Heart left ventricle (tissue), 16 donors: Measurements from ENCODE around the gene RPP25L. TPM values are rescaled to one million over a fixed set of nuclear protein-coding genes. Genes with fewer than 3 reads are reported as not detected.

ENCODE experiments used
- ATAC-seq, 4 donors: fragments of 200-7000 bp; cut with Tn5 transposase; one replicate each; pipeline ENCODE4 v1.9.1; 2020 to 2022; ENCODE audit warnings: moderate library complexity in 4 of 4, mild to moderate bottlenecking in 3 of 4, moderate number of reproducible peaks in 1 of 4
- DNase-seq, 5 donors: peaks; one replicate each; pipeline ENCODE4 v3.0.0-alpha.2; 2020
- H3K27ac ChIP-seq, 12 donors: fragments of 200-600 bp; sonication (generic) in 4 of 12; one replicate each; pipeline versions ENCODE4 v1.5.0 to v1.8.0; 2016 to 2022; ENCODE audit warnings: mild to moderate bottlenecking in 2 of 12
- H3K27me3 ChIP-seq, 9 donors: fragments of 200-600 bp; sonication (generic) in 2 of 9; one replicate each; pipeline versions ENCODE4 v1.5.1 to v1.8.0; 2016 to 2022; ENCODE audit warnings: mild to moderate bottlenecking in 3 of 9
- H3K36me3 ChIP-seq, 9 donors: fragments of 200-600 bp; sonication (generic) in 2 of 9; one replicate each; pipeline versions ENCODE4 v1.5.0 to v1.8.0; 2018 to 2022; ENCODE audit warnings: mild to moderate bottlenecking in 2 of 9
- H3K4me1 ChIP-seq, 12 donors: fragments of 200-600 bp; sonication (generic) in 4 of 12; one replicate each; pipeline versions ENCODE4 v1.5.0 to v1.8.0; 2016 to 2022; ENCODE audit warnings: mild to moderate bottlenecking in 3 of 12
- H3K4me3 ChIP-seq, 12 donors: fragments of 200-600 bp; sonication (generic) in 4 of 12; one replicate each; pipeline versions ENCODE4 v1.5.0 to v1.8.0; 2017 to 2022; ENCODE audit warnings: mild to moderate bottlenecking in 9 of 12, moderate library complexity in 4 of 12
- H3K9me3 ChIP-seq, 12 donors: fragments of 200-600 bp; sonication (generic) in 4 of 12; one replicate each; pipeline versions ENCODE4 v1.5.0 to v1.8.0; 2016 to 2022; ENCODE audit warnings: mild to moderate bottlenecking in 1 of 12
- POLR2A ChIP-seq, 2 donors: fragments of 450-650 bp; IDR thresholded peaks; one replicate each; pipeline ENCODE4 v1.6.1; 2017; ENCODE audit warnings: antibody characterized with exemption in 2 of 2, mild to moderate bottlenecking in 2 of 2, moderate library complexity in 2 of 2
- WGBS, 4 donors: extraction: QIAGEN DNeasy Blood & Tissue Kit in 2 of 4; methylation state at CpG; one replicate each; pipeline versions ENCODE4 v1.1.5 to v1.1.7; 2013 to 2018; 5-methylcytosine and 5-hydroxymethylcytosine counted together
- intact Hi-C, 10 donors: fragments of 100-400 bp; cut with DNase I; formaldehyde crosslinking; loops; one replicate each; pipeline versions ENCODE4 v1.11.1 to v1.14.2; 2022
- polyA plus RNA-seq, 2 donors: library from polyadenylated mRNA; stranded (reverse); fragments of 200-250 nt; gene quantifications; one replicate each; pipeline ENCODE4 v1.2.3, GENCODE V29; 2013
- total RNA-seq, 9 donors: library from RNA; depleted of rRNA in 2 of 9; stranded (reverse); fragments of >200 nt in 2 of 9; fragmentation: NEBNext Ultra II Directional in 3 of 9; extraction: Animal tissue kit (Norgen Biotek cat#: 25700) in 3 of 9; gene quantifications; one replicate each; pipeline versions ENCODE4 v1.1.0 to v1.2.4, GENCODE V29; 2016 to 2023
- TF ChIP-seq, protein P1 (sequence below), 12 donors: fragments of 200-600 bp; sonication (generic) in 4 of 12; IDR thresholded peaks; one replicate each; pipeline versions ENCODE4 v1.5.0 to v1.8.0; 2018 to 2022; ENCODE audit warnings: antibody characterized with exemption in 12 of 12, mild to moderate bottlenecking in 5 of 12
- donor health status: ischemic (EF 13 %, LVEDD 7.1; RV severe dilation, severe dysfunction).
- donor health status: healthy with polysubstance abuse.
- donor health status: DM: no; HTN: yes; CAD: no.
- donor health status: DM: no; HTN: no; CAD: no.
- donor health status: ischemic (EF 25% LVEDD 6.9; RV normal size, moderate dysfunction).
- donor health status: ischemic (EF 25% LVEDD 5.7; RV mildly dilated, moderate dysfunction).
- donor health status: healthy.
- donor health status: DM: yes; HTN: yes; CAD: no.
- donor health status: ischemic (EF 35%, LVEDD 5.7; RV mildly dilated, moderate dysfunction).
- donor health status: nonischemic (EF 11% LVEDD 7.7; RV severe dilation, severe dysfunction).
- donor health status: DM: yes; HTN: yes; CAD: no.
- donor health status: PGD.
- donor health status: ischemic (EF 29% LVEDD 5.4; RV normal size, mild dysfunction).
- donor health status: nonischemic (EF 23%, LVEDD 6.1; RV moderate dilation, normal function).

The RPP25L gene
- total and polyA plus RNA-seq, 11 donors = 22.5 to 79.2 (median 38.3) TPM

DNA sequence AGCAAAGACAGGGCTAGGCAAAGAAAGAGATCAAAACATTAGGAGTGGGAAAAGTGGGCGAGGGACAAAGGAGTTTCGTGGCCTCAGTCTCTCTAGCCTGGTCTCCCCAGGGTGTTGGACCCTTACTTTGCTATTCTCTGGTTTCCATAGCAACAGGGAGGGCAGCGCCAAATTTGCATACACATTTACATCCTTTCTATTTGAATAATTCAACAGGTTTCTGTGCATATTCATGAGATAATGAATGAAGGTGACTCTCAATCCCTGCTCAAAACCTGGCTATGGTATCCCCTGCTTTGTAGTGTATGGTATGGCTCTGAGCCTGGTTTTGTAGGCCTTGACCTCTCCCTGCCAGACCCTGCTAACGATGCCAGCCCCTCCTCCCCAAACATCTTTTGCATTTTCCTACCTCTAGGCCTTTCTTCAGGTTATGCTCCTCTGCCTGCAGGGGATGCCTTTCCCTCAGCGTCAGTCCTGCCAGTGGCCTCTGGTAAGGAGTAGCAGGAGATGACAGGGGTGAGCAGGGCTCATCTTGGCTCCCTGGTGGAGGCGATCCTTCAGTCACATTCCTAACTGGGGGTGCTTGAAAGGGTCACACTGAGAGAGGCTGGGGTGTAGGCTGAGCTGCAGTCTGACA lies 9.8 kb downstream of the RPP25L start:
- WGBS, 4 donors = 75 to 81% (median 78%) methylated on average over 6 of the region's 6 CpGs
- no peak overlapping the region for H3K4me3 ChIP-seq
- TF ChIP-seq, protein P1, sequence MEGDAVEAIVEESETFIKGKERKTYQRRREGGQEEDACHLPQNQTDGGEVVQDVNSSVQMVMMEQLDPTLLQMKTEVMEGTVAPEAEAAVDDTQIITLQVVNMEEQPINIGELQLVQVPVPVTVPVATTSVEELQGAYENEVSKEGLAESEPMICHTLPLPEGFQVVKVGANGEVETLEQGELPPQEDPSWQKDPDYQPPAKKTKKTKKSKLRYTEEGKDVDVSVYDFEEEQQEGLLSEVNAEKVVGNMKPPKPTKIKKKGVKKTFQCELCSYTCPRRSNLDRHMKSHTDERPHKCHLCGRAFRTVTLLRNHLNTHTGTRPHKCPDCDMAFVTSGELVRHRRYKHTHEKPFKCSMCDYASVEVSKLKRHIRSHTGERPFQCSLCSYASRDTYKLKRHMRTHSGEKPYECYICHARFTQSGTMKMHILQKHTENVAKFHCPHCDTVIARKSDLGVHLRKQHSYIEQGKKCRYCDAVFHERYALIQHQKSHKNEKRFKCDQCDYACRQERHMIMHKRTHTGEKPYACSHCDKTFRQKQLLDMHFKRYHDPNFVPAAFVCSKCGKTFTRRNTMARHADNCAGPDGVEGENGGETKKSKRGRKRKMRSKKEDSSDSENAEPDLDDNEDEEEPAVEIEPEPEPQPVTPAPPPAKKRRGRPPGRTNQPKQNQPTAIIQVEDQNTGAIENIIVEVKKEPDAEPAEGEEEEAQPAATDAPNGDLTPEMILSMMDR (IDR thresholded peaks at IDR 0.05) = no peak
- no peak for TF ChIP-seq POLR2A (IDR thresholded peaks at IDR 0.05)
- no peaks in the 10 kb centered on the region for H3K27me3 ChIP-seq
- H3K27ac ChIP-seq = no peak overlapping the region
- H3K9me3 ChIP-seq = no peaks in the 10 kb centered on the region
- H3K36me3 ChIP-seq = no peaks in the 10 kb centered on the region
- DNase-seq = no peak
- ATAC-seq = no peak
- intact Hi-C loops = loop anchor here in 6 of 10 donors (2.0 to 10.0 kb wide), 4 partner anchors 53 to 270 kb away; no protein-coding TSS in a partner anchor
- peaks cover 0 to 5% (median 0%) of the 10 kb centered on the region in 12 donors for H3K4me1 ChIP-seq

DNA sequence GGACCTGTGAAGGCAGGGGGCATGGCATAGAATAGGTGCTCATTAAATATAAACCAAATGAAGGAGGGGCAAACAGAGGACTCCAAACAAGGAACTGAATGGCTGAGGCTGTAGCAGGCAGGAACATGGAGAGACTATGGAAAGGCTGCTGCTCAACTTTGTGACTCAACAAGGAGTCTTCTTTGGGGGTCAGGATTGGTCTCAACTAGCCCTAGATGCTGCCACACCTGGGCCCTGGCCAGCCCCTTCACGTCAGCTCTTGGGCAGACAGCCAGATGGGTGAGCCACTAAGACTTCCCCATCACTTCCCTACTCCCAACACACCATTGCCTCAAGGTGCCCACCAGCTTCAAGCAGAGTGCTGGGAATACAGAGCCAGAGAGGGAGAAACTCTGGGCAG lies 11.0 kb downstream of the RPP25L start:
- ATAC-seq (no peak), DNase-seq (no peak)
- Histone ChIP-seq H3K4me3 (no peak overlapping the region), H3K9me3 (no peaks in the 10 kb centered on the region), H3K27me3 (no peaks in the 10 kb centered on the region), H3K27ac (no peak overlapping the region), H3K4me1 (peaks cover 0 to 5% (median 0%) of the 10 kb centered on the region in 12 donors), H3K36me3 (no peaks in the 10 kb centered on the region)
- intact Hi-C loops = loop anchor here in 4 of 10 donors (5.0 to 10.0 kb wide), 2 partner anchors 166 to 269 kb away; no protein-coding TSS in a partner anchor
- TF ChIP-seq, protein P1 (IDR thresholded peaks at IDR 0.05) = no peak
- TF ChIP-seq POLR2A (IDR thresholded peaks at IDR 0.05) = no peak
- whole genome bisulfite sequencing, 4 donors = 20 to 67% (median 36%) methylated on average over 1 of the region's 1 CpG

DNA sequence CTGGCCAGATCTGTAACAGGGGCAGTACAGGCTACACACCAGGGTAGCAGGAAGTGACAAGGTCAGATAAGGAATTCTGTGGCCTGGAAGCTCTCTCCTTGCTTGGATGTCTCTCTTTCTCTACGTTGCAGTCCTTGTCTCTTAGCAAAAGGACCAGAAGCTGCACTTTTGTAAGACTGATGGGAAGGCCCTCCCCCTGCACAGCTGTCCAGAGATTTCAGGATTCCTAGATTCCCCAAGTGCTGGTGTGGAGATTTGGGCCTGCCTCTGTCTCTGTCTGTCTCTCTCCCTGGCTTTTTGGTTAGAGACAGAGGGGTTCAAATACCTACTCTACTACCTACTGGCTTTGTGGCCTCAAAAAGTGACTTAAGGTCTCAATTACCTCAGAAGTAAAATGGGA lies 12.4 kb downstream of the RPP25L start:
- intact Hi-C loops = loop anchor here in 5 of 10 donors (5.0 to 10.0 kb wide), 5 partner anchors 95 to 265 kb away; no protein-coding TSS in a partner anchor

DNA sequence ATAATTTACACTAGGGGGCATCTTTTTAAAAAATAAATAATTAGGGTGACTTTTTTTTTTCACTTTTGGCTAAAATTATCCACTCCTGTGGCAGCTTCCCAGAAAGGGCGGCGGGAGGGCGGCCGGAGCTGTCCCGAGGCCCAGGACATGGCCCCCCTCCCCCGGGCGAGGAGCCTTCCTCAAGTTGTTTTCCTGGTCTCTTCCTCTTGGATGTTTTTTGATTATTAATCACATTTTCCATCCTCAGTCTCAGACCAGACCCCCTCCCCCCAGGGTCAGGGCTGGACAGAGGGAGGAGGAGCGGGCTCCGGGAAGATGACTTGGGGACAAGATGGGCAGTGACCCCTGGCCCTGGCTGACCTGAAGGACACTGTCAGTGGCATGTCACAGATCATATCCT lies 17.7 kb downstream of the RPP25L start:
- no peaks in the 10 kb centered on the region for H3K9me3 ChIP-seq
- peaks cover 0 to 44% (median 27%) of the 10 kb centered on the region in 12 donors for H3K4me1 ChIP-seq
- H3K36me3 ChIP-seq = no peaks in the 10 kb centered on the region
- ATAC-seq = no peak
- intact Hi-C loops = loop anchor here (5.0 to 10.0 kb wide), 11 partner anchors 89 to 262 kb away; no protein-coding TSS in a partner anchor
- peaks cover 0 to 49% (median 10%) of the 10 kb centered on the region in 9 donors for H3K27me3 ChIP-seq
- DNase-seq = no peak
- no peak overlapping the region for H3K4me3 ChIP-seq
- peak overlapping the region in 4 of 12 donors; percentile 20 to 44 (median 39) for H3K27ac ChIP-seq
- WGBS, 4 donors = 39 to 61% (median 44%) methylated on average over 9 of the region's 9 CpGs
- no peak for TF ChIP-seq POLR2A (IDR thresholded peaks at IDR 0.05)
- TF ChIP-seq, protein P1 (IDR thresholded peaks at IDR 0.05) = peak in 2 of 12 donors; percentile 2 to 11

More for the DNA sequence above, 12.4 kb downstream of the RPP25L start:
- no peak for DNase-seq
- no peak for ATAC-seq
- Histone ChIP-seq H3K27me3 (peaks cover 0 to 2% (median 0%) of the 10 kb centered on the region in 9 donors), H3K27ac (no peak overlapping the region), H3K9me3 (no peaks in the 10 kb centered on the region), H3K36me3 (no peaks in the 10 kb centered on the region), H3K4me3 (no peak overlapping the region), H3K4me1 (peaks cover 0 to 5% (median 0%) of the 10 kb centered on the region in 12 donors)
- WGBS, 4 donors = 22 to 43% (median 26%) methylated on average over 1 of the region's 1 CpG
- TF ChIP-seq POLR2A (IDR thresholded peaks at IDR 0.05) = no peak
- TF ChIP-seq, protein P1 (IDR thresholded peaks at IDR 0.05) = no peak
